Measurements from ENCODE around the gene UTF1.

UTF1 gene

DNA sequence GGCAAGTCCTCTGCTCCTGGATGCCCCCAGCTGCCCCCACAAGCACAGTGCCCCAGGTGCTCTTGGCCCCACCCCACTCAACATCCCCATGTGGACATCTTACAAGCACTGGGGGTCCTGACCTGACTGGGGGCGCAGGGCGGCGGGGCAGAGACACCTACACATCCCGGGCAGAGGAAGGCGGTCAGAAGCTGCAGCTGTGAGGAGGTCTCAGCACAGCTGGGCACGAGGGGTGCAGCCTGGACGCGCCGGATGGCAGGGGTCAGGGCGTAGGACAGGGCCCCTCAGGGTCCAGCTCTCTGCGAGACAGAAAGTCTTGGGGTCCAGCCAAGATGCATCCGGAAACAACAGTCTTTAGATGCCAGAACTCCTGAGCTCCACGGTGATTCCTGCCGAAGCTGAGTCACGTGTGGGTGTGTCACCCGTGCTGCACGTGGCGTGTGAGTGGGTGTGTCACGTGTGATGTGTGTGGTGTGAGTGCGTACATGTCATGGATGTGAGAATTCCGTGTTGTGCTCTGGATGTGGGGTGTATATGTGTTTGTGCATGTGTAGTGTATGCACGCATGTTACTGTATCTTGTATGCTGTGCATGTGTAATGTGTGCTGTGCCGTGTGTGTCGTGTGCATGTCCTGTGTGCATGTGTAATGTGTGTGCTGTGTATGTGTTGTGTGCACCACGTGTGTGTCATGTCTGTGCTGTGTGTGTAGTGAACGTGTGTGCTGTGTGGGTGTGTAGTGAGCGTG, 12.8 kb downstream of the UTF1 start:
- in situ Hi-C loops (cut with HindIII; ENCODE audit: low sequenced_read_pairs), result no loop called here

DNA sequence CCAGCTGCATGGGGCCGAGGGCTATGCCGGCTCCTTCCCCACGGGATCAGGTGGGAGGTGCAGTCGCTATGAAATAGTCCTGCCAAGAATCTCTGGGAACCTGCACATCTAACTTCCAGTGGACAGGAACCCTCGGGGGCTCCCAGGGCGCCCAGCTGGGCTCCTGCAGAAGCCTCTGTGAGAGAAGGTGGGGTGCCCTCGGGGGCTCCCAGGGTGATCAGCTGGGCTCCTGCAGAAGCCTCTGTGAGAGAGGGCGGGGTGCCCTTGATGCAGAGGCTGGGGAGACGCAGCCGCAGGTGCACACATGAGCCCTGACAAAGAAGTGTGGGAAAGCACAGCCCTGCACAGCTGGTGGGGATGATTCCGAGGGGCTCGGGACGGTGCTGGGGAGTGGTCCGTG, 13.6 kb downstream of the UTF1 start:
- in situ Hi-C loops (cut with HindIII; ENCODE audit: low sequenced_read_pairs), result no loop called here

DNA sequence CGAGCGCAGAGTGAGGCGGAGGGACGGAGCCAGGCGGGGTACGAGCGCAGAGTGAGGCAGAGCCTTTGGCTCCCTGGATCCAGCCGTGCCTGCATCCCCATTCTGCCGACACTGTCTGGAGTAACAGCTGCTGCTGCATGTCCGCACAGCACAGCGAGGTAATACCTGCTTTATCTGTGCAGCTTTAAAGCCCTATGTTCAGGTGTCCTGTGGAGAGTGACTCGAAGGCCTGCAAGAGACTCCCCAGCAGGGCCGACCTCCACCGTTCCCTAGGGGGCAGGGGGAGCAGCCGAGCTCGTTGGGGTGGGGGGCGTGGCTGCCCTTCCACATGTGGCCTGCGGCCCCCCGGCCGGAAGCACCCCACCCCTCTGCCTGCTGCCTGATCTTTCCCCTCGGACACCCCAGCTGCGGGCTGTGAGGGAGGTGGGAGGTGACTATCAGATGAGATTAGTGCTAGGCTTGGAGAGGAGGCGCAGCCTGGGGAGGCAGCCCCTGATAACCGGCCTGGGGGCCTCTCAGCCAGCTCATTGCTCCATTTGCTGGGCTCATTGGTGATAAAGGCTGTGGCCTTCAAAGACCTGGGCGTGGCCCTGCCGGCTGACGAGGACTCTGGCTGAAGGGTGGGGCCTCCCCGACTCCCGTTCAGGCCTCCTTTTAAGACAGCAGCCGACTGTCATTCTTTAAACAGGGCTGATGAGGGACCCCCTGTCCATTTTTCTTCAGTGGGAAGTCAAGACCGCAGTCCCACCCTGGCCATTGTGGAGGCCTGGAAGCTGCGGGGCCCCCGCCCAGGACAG, 15.6 kb downstream of the UTF1 start:
- in situ Hi-C loops (cut with HindIII; ENCODE audit: low sequenced_read_pairs), result no loop called here

DNA sequence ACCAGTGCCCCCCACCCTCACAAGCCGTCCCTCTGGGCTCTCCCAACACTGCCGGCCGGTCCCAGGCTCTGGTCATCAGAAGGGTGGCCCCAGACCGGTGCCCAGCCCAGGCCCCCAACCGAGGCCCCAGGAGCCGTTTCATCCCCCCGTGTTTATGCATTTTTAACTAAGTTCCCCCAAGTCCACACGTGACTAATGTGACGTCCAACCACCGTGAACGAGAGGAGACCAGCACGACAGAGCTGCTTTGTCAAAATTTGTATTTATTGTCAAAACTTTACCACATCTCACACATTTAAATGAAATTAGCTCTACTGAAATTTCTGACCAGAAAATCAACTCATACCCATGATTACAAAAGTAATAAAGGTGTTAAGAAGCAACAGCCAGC, 16.2 kb downstream of the UTF1 start:
- in situ Hi-C loops (cut with HindIII; ENCODE audit: low sequenced_read_pairs), result no loop called here

DNA sequence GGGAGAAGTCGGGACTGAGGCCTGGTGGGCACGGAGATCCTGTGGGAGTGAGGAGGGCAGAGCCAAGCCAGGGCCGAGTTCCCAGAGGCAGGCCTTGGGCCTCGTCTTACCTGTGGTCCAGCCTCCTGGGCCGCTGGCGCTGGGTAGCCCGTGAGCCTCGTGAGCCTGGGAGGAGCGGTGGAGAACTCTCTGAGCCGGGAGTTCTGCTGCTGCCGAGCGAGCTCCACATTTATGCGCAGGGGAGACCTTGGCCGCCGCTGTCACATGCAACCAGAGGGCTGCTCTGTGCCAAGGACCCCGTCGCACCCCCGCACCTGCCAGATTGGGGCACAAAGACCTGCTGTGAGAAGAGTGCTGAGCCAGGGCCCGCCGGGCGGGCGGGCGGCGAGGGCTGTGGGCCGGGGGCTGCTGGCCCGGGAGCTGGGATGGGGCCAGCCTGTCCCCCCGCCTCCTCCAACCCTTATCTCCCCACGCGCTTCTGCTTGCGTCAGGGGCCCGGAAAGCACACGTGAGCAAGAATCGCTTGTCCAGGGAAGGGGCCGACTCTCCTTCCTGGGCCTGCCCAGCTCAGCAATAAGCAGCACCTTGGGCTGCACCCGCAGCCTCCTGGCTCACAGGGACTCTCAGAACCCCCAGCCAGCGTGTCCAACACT, 17.8 kb downstream of the UTF1 start:
- in situ Hi-C loops (cut with HindIII; ENCODE audit: low sequenced_read_pairs), result no loop called here

DNA sequence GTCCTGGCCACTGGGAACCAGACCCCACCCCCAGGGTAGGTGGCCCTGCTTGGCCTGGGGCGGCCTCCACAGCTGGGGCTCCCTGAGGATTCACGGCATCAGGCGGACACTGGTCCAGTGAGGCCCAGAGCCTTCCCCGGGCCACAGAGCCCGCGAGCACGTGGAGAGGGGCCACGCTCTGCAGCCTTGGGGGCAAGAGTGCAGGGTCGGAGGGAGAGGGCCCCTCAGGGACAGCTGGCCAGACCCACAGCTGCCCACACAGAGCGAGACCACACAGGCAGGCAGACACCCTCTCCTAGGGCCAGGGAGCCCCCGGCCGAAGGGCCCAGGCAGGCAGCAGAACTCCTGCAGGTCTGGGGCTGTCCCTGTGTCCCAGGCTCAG, 18.3 kb downstream of the UTF1 start:
- in situ Hi-C loops (cut with HindIII; ENCODE audit: low sequenced_read_pairs), result no loop called here

DNA sequence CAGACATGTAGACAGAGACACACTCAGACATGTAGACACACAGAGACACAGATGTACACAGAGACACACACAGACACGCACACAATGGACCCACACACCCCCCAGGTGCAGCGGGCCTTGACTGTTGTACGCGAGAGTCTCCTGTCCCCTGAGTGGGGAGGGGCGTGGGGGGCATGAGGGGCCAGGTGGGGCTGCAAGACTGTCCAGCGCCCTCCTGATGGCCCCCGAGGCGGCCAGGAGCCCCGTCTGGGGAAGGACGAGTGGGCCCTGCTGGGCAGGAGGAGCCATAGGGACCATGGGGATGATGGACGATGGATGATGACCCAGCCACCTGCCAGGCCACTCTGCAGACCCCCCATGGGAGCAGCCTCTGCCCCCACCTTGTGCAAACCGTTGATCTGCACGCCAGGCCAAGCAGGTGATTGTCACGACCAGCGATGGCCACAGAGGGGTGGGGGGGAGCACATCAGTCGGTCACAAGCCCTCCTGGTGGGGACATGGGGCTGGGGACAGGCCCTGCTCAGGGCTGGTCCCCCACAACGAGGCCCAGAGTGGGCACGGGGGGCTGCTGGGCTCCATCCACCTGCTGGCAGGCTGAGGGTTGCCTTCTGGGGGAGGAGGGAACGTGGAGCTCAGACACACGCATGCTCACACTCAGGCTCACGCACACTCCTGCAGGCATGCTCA, 19.2 kb downstream of the UTF1 start:
- in situ Hi-C loops (cut with HindIII; ENCODE audit: low sequenced_read_pairs), result no loop called here

DNA sequence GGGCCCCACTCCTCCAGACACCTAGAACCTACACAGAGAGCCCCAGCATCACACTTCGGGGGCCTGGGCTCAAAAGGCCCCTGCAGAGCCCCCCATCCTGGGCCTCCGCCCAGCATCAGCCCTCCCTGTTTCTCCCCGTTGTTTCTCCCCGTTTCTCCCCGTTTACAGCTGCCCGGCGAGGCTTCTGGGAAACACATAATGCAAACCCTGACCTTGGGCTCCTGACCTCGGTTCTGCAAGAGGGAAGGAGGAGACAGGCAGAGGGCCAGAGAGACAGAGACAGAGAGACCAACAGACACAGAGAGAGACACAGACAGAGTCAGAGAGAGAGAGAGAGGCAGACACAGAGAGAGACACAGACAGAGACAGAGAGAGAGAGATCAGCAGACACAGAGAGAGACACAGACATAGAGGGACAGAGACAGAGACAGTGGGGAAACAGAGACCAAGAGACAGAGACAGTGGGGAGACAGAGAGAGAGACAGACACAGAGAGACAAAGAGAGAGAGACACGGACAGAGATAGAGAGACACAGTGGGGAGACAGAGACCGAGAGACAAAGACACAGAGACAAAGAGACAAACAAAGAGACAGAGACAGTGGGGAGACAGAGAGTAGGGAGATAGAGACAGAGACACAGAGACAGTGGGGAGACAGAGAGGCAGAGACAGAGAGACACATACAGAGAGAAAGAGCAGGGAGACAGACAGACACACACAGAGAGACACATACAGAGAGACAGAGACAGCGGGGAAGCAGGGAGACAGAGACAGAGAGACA, 20.1 kb downstream of the UTF1 start:
- in situ Hi-C loops (cut with HindIII; ENCODE audit: low sequenced_read_pairs), result loop anchor here (10.0 kb wide), 1 partner anchor 55 kb away; the partner anchor contains the start of genes TUBGCP2 and ZNF511

DNA sequence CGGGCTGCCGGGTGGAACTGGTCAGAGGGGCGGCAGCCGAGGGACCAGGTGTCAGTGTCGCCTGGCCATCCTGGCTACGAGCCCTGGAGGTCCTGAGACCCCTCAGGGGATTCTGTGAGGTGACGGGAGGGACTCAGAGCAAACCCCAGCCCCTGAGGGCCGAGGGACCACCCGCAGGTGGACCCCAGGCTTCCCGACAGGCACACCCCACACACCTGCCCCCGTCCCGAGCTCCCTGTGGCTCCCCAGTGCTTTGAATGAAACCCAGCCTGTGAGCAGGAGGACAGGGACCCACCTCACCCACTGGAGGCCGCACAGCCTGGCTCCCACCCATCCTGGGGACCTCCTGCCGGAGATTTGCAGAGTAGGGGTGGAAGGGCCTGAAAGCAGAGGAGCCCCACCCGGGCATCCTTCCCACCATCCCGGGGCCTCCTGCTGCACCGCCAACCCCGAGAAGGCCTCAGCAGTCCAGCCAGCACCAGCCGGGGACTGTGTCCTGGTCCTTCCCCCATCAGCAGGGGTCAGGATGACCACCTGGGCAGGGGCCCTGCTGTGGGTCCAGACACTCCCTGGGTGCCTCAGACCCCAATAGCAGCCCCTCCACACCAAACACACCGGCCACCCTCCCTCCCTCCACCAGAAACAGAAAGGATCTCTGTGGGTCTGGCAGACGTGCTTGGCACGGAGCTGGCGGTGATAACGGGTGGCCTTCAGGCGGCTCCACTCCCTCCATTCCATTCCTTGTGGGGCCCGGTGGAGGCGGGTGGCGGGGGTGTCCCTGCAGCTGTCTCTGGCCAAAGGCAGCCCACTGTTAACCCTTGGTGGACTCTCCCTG, 21.6 kb downstream of the UTF1 start:
- in situ Hi-C loops (cut with HindIII; ENCODE audit: low sequenced_read_pairs), result loop anchor here (10.0 kb wide), 1 partner anchor 53 kb away; the partner anchor contains the start of genes TUBGCP2 and ZNF511

DNA sequence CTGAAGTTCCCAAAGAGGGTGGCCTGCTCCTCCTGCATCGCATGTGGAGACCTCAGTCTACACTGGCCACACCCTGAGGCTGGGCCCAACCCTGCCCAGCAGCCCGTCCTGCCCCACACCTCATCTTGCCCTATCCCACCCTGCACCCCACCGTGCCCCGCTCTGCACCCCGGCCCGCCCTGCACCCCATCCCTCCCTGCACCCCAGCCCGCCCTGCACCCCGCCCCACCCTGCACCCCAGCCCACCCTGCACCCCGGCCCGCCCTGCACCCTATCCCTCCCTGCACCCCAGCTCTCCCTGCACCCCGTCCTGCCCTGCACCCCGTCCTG, 22.2 kb downstream of the UTF1 start:
- in situ Hi-C loops (cut with HindIII; ENCODE audit: low sequenced_read_pairs), result loop anchor here (10.0 kb wide), 1 partner anchor 53 kb away; the partner anchor contains the start of genes TUBGCP2 and ZNF511

DNA sequence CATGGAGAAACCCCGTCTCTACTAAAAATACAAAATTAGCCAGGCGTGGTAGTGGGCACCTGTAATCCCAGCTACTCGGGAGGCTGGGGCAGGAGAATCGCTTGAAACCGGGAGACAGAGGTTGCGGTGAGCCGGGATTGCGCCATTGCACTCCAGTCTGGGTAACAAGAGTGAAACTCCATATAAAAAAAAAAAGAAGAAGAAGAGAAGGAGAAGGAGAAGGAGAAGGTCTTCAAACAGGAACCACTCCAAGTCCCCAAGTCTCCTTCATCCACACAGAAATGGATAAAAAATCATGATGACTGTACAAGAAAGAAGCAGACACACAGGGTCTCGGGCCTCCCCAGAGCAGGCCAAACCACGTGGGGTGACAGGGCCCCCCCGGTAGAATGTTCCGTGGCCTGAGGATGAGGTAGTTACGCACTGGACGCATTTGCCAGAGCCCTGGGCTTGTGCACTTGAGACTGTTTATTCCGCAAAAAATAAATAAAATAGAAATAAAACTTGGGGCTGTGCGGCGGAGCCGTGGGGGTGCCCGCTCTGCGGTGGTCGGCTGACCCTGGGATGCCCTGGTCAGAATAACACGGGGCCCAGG, 23.4 kb downstream of the UTF1 start:
- in situ Hi-C loops (cut with HindIII; ENCODE audit: low sequenced_read_pairs), result loop anchor here (10.0 kb wide), 1 partner anchor 51 kb away; the partner anchor contains the start of genes TUBGCP2 and ZNF511

DNA sequence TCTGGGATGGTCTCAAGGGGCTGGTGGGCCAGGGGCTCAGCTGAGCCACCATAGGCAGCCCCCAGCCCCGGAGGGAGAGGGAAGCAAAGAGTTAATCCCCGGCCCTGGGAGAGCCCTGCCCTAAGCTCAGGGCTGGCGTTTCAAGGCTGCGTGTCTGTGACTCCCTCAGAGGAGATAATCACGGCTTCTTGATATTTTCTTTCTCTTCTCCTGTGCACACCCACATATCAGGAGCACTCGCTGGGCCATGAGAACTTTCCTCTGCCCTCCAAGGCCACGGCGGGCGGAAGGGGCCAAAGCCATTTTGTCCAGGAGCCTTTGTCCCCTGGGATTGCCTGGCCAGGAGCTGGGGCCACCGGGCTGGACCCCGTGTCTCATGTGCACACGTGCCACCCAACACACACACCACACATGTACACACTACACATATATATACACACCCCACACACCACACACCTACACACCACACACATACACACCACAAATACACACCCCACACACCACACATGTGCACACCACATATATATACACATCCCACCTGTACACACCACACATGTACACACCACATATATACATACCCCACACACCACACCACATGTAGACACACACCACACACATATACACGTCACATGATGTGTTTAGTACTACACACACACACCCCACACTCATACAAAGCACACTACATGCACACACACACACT, 24.6 kb downstream of the UTF1 start:
- in situ Hi-C loops (cut with HindIII; ENCODE audit: low sequenced_read_pairs), result loop anchor here (5.0 to 10.0 kb wide), 2 partner anchors 50 to 97 kb away; partner anchors contain the start of genes TUBGCP2 and ZNF511

DNA sequence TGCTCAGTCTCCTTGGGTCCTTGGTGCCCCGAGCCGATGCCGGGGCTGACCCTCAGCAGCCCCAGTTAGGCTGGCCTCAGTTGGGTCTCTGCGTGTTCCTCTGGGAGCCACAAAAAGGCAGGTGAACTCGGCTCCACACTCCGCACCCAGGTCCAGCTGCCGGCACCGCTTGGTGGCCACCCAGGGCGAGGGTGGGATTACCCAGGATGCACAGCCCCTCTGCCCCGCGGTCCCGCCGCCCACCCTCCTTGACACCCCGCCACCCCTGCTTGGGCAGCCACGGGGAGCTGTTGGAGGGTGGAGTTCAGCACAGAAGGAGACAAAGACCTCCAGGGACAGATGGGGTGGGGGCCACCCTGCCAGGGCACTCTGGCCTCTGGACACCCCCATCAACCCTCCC, 25.3 kb downstream of the UTF1 start:
- in situ Hi-C loops (cut with HindIII; ENCODE audit: low sequenced_read_pairs), result loop anchor here (5.0 to 10.0 kb wide), 2 partner anchors 49 to 98 kb away; partner anchors contain the start of genes TUBGCP2 and ZNF511

DNA sequence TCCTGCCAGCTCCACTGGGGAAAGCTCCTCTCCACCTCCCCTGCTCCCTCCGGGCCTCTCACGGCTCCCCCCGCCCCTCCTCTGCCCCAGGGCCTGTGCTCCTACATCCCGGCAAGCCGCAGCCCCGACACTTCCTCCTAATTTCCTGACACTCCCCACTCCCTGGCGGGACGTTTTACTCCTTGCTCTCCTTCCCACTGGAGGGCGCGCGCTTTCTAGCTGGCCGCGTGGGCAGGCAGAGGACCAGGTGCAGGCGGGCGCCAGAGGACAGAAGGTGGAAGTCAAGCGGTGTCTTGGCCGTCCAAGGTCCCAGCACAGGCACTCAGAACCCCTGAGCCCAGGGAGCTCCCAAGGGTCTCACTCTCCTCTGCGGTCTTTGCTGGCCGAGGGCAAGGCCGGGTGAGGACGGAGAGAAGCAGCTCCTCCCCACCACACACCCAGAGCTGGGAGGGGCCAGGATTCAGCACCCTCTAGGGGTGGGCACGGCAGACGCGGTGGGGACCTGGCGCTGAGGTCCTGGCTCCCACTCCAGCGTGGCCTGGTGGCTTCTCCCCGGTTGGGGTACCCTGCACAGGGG, 27.6 kb downstream of the UTF1 start:
- in situ Hi-C loops (cut with HindIII; ENCODE audit: low sequenced_read_pairs), result loop anchor here (5.0 to 10.0 kb wide), 2 partner anchors 47 to 100 kb away; partner anchors contain the start of genes TUBGCP2 and ZNF511

DNA sequence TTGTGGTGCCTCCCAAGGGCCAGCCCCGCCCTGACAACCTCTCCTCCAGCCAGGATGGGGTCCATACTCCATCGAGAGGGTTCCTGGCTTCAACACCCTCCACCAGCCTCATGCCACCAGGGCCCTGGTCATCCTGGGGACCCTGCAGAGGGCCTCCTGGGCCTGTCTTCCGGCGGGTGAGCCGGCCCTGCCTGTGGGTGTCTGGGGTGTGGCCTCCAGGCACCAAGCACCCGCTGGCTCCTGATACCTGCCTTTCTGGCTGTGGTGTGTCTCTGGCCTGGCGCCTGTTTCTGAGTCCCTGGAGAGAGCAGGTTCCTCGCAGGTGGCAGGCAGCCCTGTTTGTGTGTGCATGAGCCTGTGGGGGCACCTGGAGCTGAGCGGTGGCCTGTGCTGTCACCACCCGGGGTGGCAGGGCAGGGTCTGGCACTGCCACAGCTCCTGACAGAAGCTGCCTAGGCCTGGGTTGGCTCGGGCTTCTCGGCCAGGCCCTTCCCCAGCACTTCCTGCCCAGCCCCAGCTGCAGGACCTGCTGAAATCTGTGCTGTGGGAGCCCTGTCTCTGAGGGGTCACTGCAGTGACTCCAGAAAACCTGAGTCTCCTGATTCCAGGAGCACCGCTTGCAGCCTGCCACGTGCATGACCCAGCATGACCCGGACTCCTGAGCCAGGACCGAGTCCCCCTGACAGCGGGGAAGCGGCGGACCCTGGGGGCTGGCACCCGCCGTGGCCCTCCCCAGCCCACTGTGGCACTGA, 28.2 kb downstream of the UTF1 start:
- in situ Hi-C loops (cut with HindIII; ENCODE audit: low sequenced_read_pairs), result loop anchor here (5.0 to 10.0 kb wide), 2 partner anchors 47 to 101 kb away; partner anchors contain the start of genes TUBGCP2 and ZNF511

DNA sequence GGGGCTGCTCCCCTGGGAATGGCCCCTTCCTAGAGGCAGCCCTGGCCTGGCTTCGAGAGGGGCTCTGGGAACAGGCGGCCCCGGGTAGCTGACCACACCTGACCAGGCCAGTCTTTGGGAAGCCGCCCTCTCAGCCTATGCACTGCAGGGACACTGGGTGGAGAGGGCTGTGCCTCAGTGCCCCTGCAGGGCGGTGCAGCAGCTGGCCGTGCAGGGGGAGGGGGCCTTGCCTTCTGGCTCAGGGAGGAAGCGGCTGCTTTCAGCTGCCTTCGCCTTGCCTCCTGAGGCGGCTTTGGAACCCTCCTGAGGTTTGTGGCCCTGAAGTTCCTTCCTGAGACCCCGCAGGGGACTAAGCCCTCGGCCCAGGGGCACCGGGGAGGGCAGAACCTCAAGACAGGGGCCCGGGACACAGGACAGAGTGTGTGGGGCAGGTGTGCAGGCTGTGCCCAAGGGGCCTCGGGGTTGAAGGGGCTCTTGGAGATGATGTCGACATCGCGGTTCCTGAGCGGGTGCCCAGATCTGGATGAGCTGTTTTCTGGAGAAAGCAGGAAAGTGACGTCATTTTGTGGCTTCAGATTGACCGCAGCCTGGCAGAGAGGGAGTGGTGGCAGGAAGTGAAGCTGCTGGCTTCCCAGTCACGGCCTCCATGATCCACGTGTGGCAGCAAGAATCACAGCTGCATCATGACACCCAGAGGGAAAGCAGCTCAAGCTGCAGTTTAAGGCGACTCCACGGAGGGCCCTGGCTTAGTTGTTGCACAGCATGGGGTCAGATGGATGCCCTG, 29.0 kb downstream of the UTF1 start:
- in situ Hi-C loops (cut with HindIII; ENCODE audit: low sequenced_read_pairs), result loop anchor here (5.0 to 10.0 kb wide), 2 partner anchors 46 to 102 kb away; partner anchors contain the start of genes TUBGCP2 and ZNF511

All from endothelial cell of hepatic sinusoid (primary cell).